ENCODE results near the gene BRINP2. TPM values are rescaled to one million over a fixed set of nuclear protein-coding genes. Genes with fewer than 3 reads are reported as not detected.

BRINP2 gene
- total RNA-seq, 2 experiments from 2014 or later = not detected

- Mint-ChIP-seq H3K27me3 (ENCODE audit: low read depth) (peaks cover 20% of the 10 kb centered on the region), H3K9me3 (no peaks in the 10 kb centered on the region), H3K27ac (no peak overlapping the region), H3K4me1 (ENCODE audit: low read depth) (no peaks in the 10 kb centered on the region), H3K36me3 (ENCODE audit: low read depth) (no peaks in the 10 kb centered on the region), H3K4me3 (no peak overlapping the region)
- CTCF ChIA-PET = no interaction called here
- intact Hi-C loops (cut with micrococcal nuclease) = no loop called here
- no peak for DNase-seq
These were observed 4.3 kb downstream of the BRINP2 start for GRCh38 chr1:177174921-177175634.

GRCh38 chr1:177181280-177181630 is 10.5 kb downstream of the BRINP2 start:
- no peak for DNase-seq
- CTCF ChIA-PET = no interaction called here
- H3K36me3 Mint-ChIP-seq (ENCODE audit: low read depth) = no peaks in the 10 kb centered on the region

GRCh38 chr1:177181631-177182291 is 11.0 kb downstream of the BRINP2 start:
- H3K9me3 Mint-ChIP-seq = no peaks in the 10 kb centered on the region
- no peak overlapping the region for H3K27ac Mint-ChIP-seq
- CTCF ChIA-PET = interaction anchor here (0.9 to 1.0 kb wide), 2 partner anchors 9 to 132 kb away, joined by 3 to 4 read pairs; no protein-coding TSS in a partner anchor
- H3K4me3 Mint-ChIP-seq = peak overlapping the region; percentile 36
- peaks cover 48% of the 10 kb centered on the region for H3K27me3 Mint-ChIP-seq (ENCODE audit: low read depth)
- peaks cover 8% of the 10 kb centered on the region for H3K4me1 Mint-ChIP-seq (ENCODE audit: low read depth)
- no peaks in the 10 kb centered on the region for H3K36me3 Mint-ChIP-seq (ENCODE audit: low read depth)
- DNase-seq = peak; percentile 42
- intact Hi-C loops (cut with micrococcal nuclease) = loop anchor here (1.0 to 10.0 kb wide), 3 partner anchors 284 to 807 kb away; no protein-coding TSS in a partner anchor

More at GRCh38 chr1:177181280-177181630, 10.5 kb downstream of the BRINP2 start:
- H3K27me3 Mint-ChIP-seq (ENCODE audit: low read depth) = peaks cover 44% of the 10 kb centered on the region
- no peak overlapping the region for H3K27ac Mint-ChIP-seq
- no peaks in the 10 kb centered on the region for H3K9me3 Mint-ChIP-seq
- H3K4me1 Mint-ChIP-seq (ENCODE audit: low read depth) = peaks cover 8% of the 10 kb centered on the region
- intact Hi-C loops (cut with micrococcal nuclease) = loop anchor here (1.0 to 10.0 kb wide), 3 partner anchors 284 to 806 kb away; no protein-coding TSS in a partner anchor
- H3K4me3 Mint-ChIP-seq = peak overlapping the region; percentile 36

- DNase-seq = no peak
- H3K4me1 Mint-ChIP-seq (ENCODE audit: low read depth) = peaks cover 8% of the 10 kb centered on the region
- no peak overlapping the region for H3K4me3 Mint-ChIP-seq
- peaks cover 46% of the 10 kb centered on the region for H3K27me3 Mint-ChIP-seq (ENCODE audit: low read depth)
- intact Hi-C loops (cut with micrococcal nuclease) = loop anchor here (10.0 kb wide), 2 partner anchors 761 to 809 kb away; no protein-coding TSS in a partner anchor
- H3K9me3 Mint-ChIP-seq = no peaks in the 10 kb centered on the region
- no peaks in the 10 kb centered on the region for H3K36me3 Mint-ChIP-seq (ENCODE audit: low read depth)
- H3K27ac Mint-ChIP-seq = no peak overlapping the region
- CTCF ChIA-PET = interaction anchor here (0.6 kb wide), 1 partner anchor 1364 kb away, joined by 3 read pairs; no protein-coding TSS in a partner anchor
These were observed 13.1 kb downstream of the BRINP2 start for GRCh38 chr1:177183836-177184235.

- Mint-ChIP-seq H3K36me3 (ENCODE audit: low read depth) (no peaks in the 10 kb centered on the region), H3K27ac (no peak overlapping the region), H3K27me3 (ENCODE audit: low read depth) (peaks cover 40% of the 10 kb centered on the region), H3K4me3 (no peak overlapping the region), H3K9me3 (no peaks in the 10 kb centered on the region), H3K4me1 (ENCODE audit: low read depth) (peaks cover 8% of the 10 kb centered on the region)
- intact Hi-C loops (cut with micrococcal nuclease) = loop anchor here (10.0 kb wide), 2 partner anchors 760 to 810 kb away; no protein-coding TSS in a partner anchor
- CTCF ChIA-PET = no interaction called here
- DNase-seq = no peak
These were observed 14.5 kb downstream of the BRINP2 start for GRCh38 chr1:177185209-177185608.

- peaks cover 5% of the 10 kb centered on the region for H3K4me1 Mint-ChIP-seq (ENCODE audit: low read depth)
- no peak for DNase-seq
- H3K9me3 Mint-ChIP-seq = no peaks in the 10 kb centered on the region
- CTCF ChIA-PET = no interaction called here
- H3K27ac Mint-ChIP-seq = no peak overlapping the region
- H3K27me3 Mint-ChIP-seq (ENCODE audit: low read depth) = peaks cover 27% of the 10 kb centered on the region
- intact Hi-C loops (cut with micrococcal nuclease) = loop anchor here (10.0 kb wide), 2 partner anchors 758 to 812 kb away; no protein-coding TSS in a partner anchor
- no peaks in the 10 kb centered on the region for H3K36me3 Mint-ChIP-seq (ENCODE audit: low read depth)
- no peak overlapping the region for H3K4me3 Mint-ChIP-seq
These were observed 15.9 kb downstream of the BRINP2 start for GRCh38 chr1:177186639-177187038.

GRCh38 chr1:177190308-177190970 is 19.7 kb downstream of the BRINP2 start:
- Mint-ChIP-seq H3K27ac (no peak overlapping the region), H3K4me3 (no peak overlapping the region), H3K27me3 (ENCODE audit: low read depth) (peaks cover 6% of the 10 kb centered on the region)

GRCh38 chr1:177198243-177198642 is 27.5 kb downstream of the BRINP2 start:
- Mint-ChIP-seq H3K27ac (no peak overlapping the region), H3K4me3 (no peak overlapping the region), H3K4me1 (ENCODE audit: low read depth) (no peaks in the 10 kb centered on the region), H3K36me3 (ENCODE audit: low read depth) (peaks cover 2% of the 10 kb centered on the region), H3K27me3 (ENCODE audit: low read depth) (no peaks in the 10 kb centered on the region), H3K9me3 (peaks cover 4% of the 10 kb centered on the region)
- CTCF ChIA-PET = interaction anchor here (0.7 kb wide), 1 partner anchor 253 kb away, joined by 3 read pairs; no protein-coding TSS in a partner anchor
- DNase-seq = no peak
- intact Hi-C loops (cut with micrococcal nuclease) = no loop called here

More at GRCh38 chr1:177190308-177190970, 19.7 kb downstream of the BRINP2 start:
- CTCF ChIA-PET = no interaction called here
- DNase-seq = no peak
- intact Hi-C loops (cut with micrococcal nuclease) = no loop called here
- Mint-ChIP-seq H3K9me3 (no peaks in the 10 kb centered on the region), H3K4me1 (ENCODE audit: low read depth) (no peaks in the 10 kb centered on the region), H3K36me3 (ENCODE audit: low read depth) (no peaks in the 10 kb centered on the region)

GRCh38 chr1:177200290-177200689 is 29.5 kb downstream of the BRINP2 start:
- peaks cover 2% of the 10 kb centered on the region for H3K36me3 Mint-ChIP-seq (ENCODE audit: low read depth)
- peaks cover 4% of the 10 kb centered on the region for H3K9me3 Mint-ChIP-seq
- no peak for DNase-seq
- CTCF ChIA-PET = no interaction called here
- intact Hi-C loops (cut with micrococcal nuclease) = no loop called here
- H3K27ac Mint-ChIP-seq = no peak overlapping the region
- H3K4me3 Mint-ChIP-seq = no peak overlapping the region
- no peaks in the 10 kb centered on the region for H3K27me3 Mint-ChIP-seq (ENCODE audit: low read depth)
- H3K4me1 Mint-ChIP-seq (ENCODE audit: low read depth) = no peaks in the 10 kb centered on the region

GRCh38 chr1:177206831-177207355 is 36.1 kb downstream of the BRINP2 start:
- intact Hi-C loops (cut with micrococcal nuclease) = no loop called here
- H3K27me3 Mint-ChIP-seq (ENCODE audit: low read depth) = no peaks in the 10 kb centered on the region
- no peaks in the 10 kb centered on the region for H3K4me1 Mint-ChIP-seq (ENCODE audit: low read depth)
- H3K4me3 Mint-ChIP-seq = no peak overlapping the region
- CTCF ChIA-PET = no interaction called here
- DNase-seq = no peak
- no peak overlapping the region for H3K27ac Mint-ChIP-seq
- H3K36me3 Mint-ChIP-seq (ENCODE audit: low read depth) = no peaks in the 10 kb centered on the region
- no peaks in the 10 kb centered on the region for H3K9me3 Mint-ChIP-seq

- Mint-ChIP-seq H3K4me3 (no peak overlapping the region), H3K9me3 (no peaks in the 10 kb centered on the region), H3K27me3 (ENCODE audit: low read depth) (no peaks in the 10 kb centered on the region), H3K36me3 (ENCODE audit: low read depth) (no peaks in the 10 kb centered on the region), H3K4me1 (ENCODE audit: low read depth) (no peaks in the 10 kb centered on the region), H3K27ac (no peak overlapping the region)
- intact Hi-C loops (cut with micrococcal nuclease) = no loop called here
- CTCF ChIA-PET = no interaction called here
- DNase-seq = no peak
These were observed 38.2 kb downstream of the BRINP2 start for GRCh38 chr1:177208920-177209319.

GRCh38 chr1:177209357-177209756 is 38.6 kb downstream of the BRINP2 start:
- Mint-ChIP-seq H3K36me3 (ENCODE audit: low read depth) (no peaks in the 10 kb centered on the region), H3K27me3 (ENCODE audit: low read depth) (no peaks in the 10 kb centered on the region), H3K4me3 (no peak overlapping the region), H3K9me3 (no peaks in the 10 kb centered on the region), H3K27ac (no peak overlapping the region), H3K4me1 (ENCODE audit: low read depth) (no peaks in the 10 kb centered on the region)
- no peak for DNase-seq
- CTCF ChIA-PET = no interaction called here
- intact Hi-C loops (cut with micrococcal nuclease) = no loop called here

Measured in activated naive CD4-positive, alpha-beta T cell treated with anti-CD3 and anti-CD28 coated beads for 36 hours (primary cell).